A673 (cell line): ENCODE data around the gene P2RY14. TPM values are rescaled to one million over a fixed set of nuclear protein-coding genes. Genes with fewer than 3 reads are reported as not detected.

Source experiments
- BruUV-seq: library from RNA; stranded (reverse); fragments of 400-500 nt; replicated peaks from 2 replicates; lab custom pipeline; 2021; lab: Mats Ljungman, UMichigan
- CTCF ChIA-PET: fragments of 300-600 bp; sonication (Branson Sonifier 250); formaldehyde crosslinking; loops from one replicate; lab custom pipeline; 2022; ENCODE audit warnings: antibody characterized with exemption; lab: Charles Lee
- POLR2A ChIA-PET: fragments of 300-600 bp; sonication (Branson Sonifier 250); formaldehyde crosslinking; loops from one replicate; lab custom pipeline; 2022; ENCODE audit warnings: antibody characterized with exemption; ENCODE audit not compliant: low non-redundant PET; lab: Charles Lee
- DNase-seq: peaks from one replicate; pipeline ENCODE4 v3.0.0-alpha.2; 2015; ENCODE audit warnings: low spot score
- H3K27ac ChIP-seq: fragments of 200-600 bp; sonication (generic); 2 replicates; pipeline ENCODE4 v1.5.1; 2016; ENCODE audit warnings: mixed run types, low read depth, mild to moderate bottlenecking, mixed read lengths, antibody characterized with exemption, low read length; ENCODE audit not compliant: poor library complexity, severe bottlenecking
- H3K27me3 ChIP-seq: fragments of 200-600 bp; sonication (generic); replicated peaks from 2 replicates; pipeline ENCODE4 v1.6.1; 2017; ENCODE audit warnings: mixed run types, low read depth, mild to moderate bottlenecking, mixed read lengths, antibody characterized with exemption, low read length; ENCODE audit not compliant: insufficient read depth, poor library complexity
- H3K36me3 ChIP-seq: fragments of 200-600 bp; sonication (generic); 2 replicates; pipeline ENCODE4 v1.6.1; 2016; ENCODE audit warnings: mixed run types, mild to moderate bottlenecking, mixed read lengths, antibody characterized with exemption, low read length; ENCODE audit not compliant: insufficient read depth, poor library complexity, severe bottlenecking
- H3K4me1 ChIP-seq: fragments of 200-600 bp; sonication (generic); 2 replicates; pipeline ENCODE4 v1.6.1; 2017; ENCODE audit warnings: mixed run types, mild to moderate bottlenecking, mixed read lengths, antibody characterized with exemption, low read length; ENCODE audit not compliant: insufficient read depth, poor library complexity, severe bottlenecking
- H3K4me3 ChIP-seq: fragments of 200-600 bp; sonication (generic); 2 replicates; pipeline ENCODE4 v1.5.1; 2016; ENCODE audit warnings: low read depth, mixed run types, mild to moderate bottlenecking, mixed read lengths, low read length; ENCODE audit not compliant: poor library complexity, severe bottlenecking
- H3K9me3 ChIP-seq: fragments of 200-600 bp; sonication (generic); 2 replicates; pipeline ENCODE4 v1.6.1; 2016; ENCODE audit warnings: mixed run types, low read depth, mild to moderate bottlenecking, mixed read lengths, antibody characterized with exemption, low read length; ENCODE audit not compliant: poor library complexity, severe bottlenecking
- CTCF ChIP-seq: fragments of 300-800, 200-600 bp; sonication (generic); conservative IDR thresholded peaks from 2 replicates; pipeline ENCODE4 v1.5.1; 2017; ENCODE audit warnings: low read depth, mild to moderate bottlenecking, antibody characterized with exemption, low read length, moderate library complexity, mixed read lengths
- EZH2 ChIP-seq: fragments of 200-600 bp; sonication (generic); IDR thresholded peaks from 2 replicates; pipeline ENCODE4 v1.6.1; 2017; ENCODE audit warnings: borderline replicate concordance, low read depth, mild to moderate bottlenecking, mixed read lengths, antibody characterized with exemption, low read length; ENCODE audit not compliant: poor library complexity, severe bottlenecking
- intact Hi-C: fragments of 100-400 bp; cut with micrococcal nuclease; formaldehyde crosslinking; loops from one replicate; pipeline ENCODE4 v1.10.0; 2022; ENCODE audit not compliant: unreplicated experiment
- total RNA-seq: library from RNA; stranded (reverse); gene quantifications from 2 replicates; pipeline ENCODE4 v1.2.3, GENCODE V29; 2021

The P2RY14 gene
- total RNA-seq, 1 experiment from 2014 or later = not detected

GRCh38 chr3:151307583-151308488, 29.5 kb upstream of the P2RY14 start:
- CTCF ChIA-PET = interaction anchor here (0.7 kb wide), 1 partner anchor 70 kb away, joined by 3 read pairs; no protein-coding TSS in a partner anchor
- BruUV-seq = no TSS peak

DNA sequence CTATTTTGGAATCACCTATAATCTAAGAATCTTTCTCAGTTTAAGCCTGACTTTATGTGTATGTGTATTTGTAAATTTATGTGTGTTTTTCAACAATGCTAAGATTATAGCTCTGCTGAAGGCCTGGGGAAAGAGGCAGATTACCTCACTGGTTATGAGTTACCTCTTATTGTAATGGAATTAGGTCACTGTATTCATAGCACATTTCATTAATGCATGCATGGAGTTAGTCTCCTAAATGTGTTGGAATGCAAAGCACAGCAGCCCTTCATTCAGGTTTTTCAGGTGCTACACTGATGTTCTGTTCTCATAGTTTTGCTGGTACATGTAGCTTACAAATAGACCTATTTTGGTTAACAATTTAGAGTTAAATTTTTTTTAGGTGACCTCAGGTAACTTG, 28.8 kb upstream of the P2RY14 start:
- H3K36me3 ChIP-seq = no peaks in the 10 kb centered on the region
- no peak overlapping the region for H3K27ac ChIP-seq
- H3K4me1 ChIP-seq = no peaks in the 10 kb centered on the region
- ChIA-PET POLR2A (no interaction called here), CTCF (interaction anchor here (0.7 kb wide), 1 partner anchor 71 kb away, joined by 3 read pairs; no protein-coding TSS in a partner anchor)
- TF ChIP-seq EZH2 = no peak
- TF ChIP-seq CTCF = no peak
- DNase-seq = no peak
- no peaks in the 10 kb centered on the region for H3K27me3 ChIP-seq
- H3K9me3 ChIP-seq = no peaks in the 10 kb centered on the region
- no peak overlapping the region for H3K4me3 ChIP-seq
- no TSS peak for BruUV-seq
- intact Hi-C loops = no loop called here

More at GRCh38 chr3:151307583-151308488, 29.5 kb upstream of the P2RY14 start:
- POLR2A ChIA-PET = no interaction called here
- Histone ChIP-seq H3K9me3 (no peaks in the 10 kb centered on the region), H3K27me3 (no peaks in the 10 kb centered on the region), H3K36me3 (no peaks in the 10 kb centered on the region), H3K4me3 (no peak overlapping the region), H3K27ac (no peak overlapping the region), H3K4me1 (no peaks in the 10 kb centered on the region)
- DNase-seq = no peak
- TF ChIP-seq CTCF (no peak), EZH2 (no peak)
- intact Hi-C loops = no loop called here

DNA sequence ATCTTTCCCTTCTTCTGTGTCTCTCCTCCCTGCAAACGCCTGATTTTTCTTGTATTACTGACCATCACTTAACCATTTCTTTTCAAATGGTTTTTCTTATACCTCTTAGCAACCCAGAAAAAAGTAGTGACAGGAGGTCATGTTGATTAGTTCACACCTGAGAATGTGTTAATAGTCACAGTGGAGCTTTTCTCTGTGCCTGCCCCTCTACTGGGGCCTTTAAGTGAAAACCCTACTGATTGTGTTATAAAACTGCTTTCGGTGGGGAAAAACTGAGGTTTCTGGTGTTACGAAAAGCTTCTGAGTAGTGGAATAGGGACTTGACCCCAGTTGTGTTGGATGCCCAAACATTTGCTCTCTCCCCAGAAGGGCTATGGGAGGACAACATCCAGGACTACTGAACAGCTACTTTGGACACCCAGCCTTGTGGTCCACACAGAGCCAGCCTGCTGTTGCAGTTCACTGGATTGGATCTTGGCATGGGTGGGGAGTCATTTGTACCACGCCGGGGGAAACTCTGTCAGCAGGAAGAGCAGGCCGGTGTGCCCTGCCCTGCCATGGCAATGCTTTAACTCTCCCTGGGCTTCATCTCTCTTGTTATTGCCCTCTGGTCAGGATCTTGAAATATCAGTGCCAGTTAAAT, 27.9 kb upstream of the P2RY14 start:
- intact Hi-C loops = no loop called here
- no peak overlapping the region for H3K27ac ChIP-seq
- BruUV-seq = no TSS peak
- DNase-seq = no peak
- TF ChIP-seq EZH2 (no peak), CTCF (no peak)
- no peaks in the 10 kb centered on the region for H3K9me3 ChIP-seq
- H3K4me1 ChIP-seq = no peaks in the 10 kb centered on the region
- no peaks in the 10 kb centered on the region for H3K36me3 ChIP-seq
- H3K4me3 ChIP-seq = no peak overlapping the region
- ChIA-PET POLR2A (no interaction called here), CTCF (no interaction called here)
- H3K27me3 ChIP-seq = no peaks in the 10 kb centered on the region
